GM19467 (cell line): ENCODE results near the gene MAPK1.
"Not testable (repeated sequence)": the region's sequence is repeated elsewhere in the genome, so short reads cannot be mapped to it uniquely, and the experiment has no call there.

Experiments used
- ATAC-seq: cut with Tn5 transposase; IDR thresholded peaks from one replicate; pipeline ENCODE4 v1.9.1; 2021; ENCODE audit warnings: mild to moderate bottlenecking, moderate library complexity; ENCODE audit not compliant: unreplicated experiment

Gene MAPK1

GRCh38 chr22:21793716-21794115 is 73.7 kb downstream of the MAPK1 start:
- not testable (repeated sequence) for ATAC-seq

GRCh38 chr22:21791635-21792625 is 75.5 kb downstream of the MAPK1 start:
- no peak for ATAC-seq

- ATAC-seq = not testable (repeated sequence)
Observed at GRCh38 chr22:21790849-21791610, 76.4 kb downstream of the MAPK1 start.

GRCh38 chr22:21790359-21790758 is 77.1 kb downstream of the MAPK1 start:
- no peak for ATAC-seq

- not testable (repeated sequence) for ATAC-seq
Observed at GRCh38 chr22:21787565-21787964, 79.9 kb downstream of the MAPK1 start.

GRCh38 chr22:21780259-21780658 is 87.2 kb downstream of the MAPK1 start:
- ATAC-seq = no peak

- no peak for ATAC-seq
Observed at GRCh38 chr22:21779444-21779843, 88.0 kb downstream of the MAPK1 start.

- ATAC-seq = no peak
Observed at GRCh38 chr22:21778705-21779363, 88.6 kb downstream of the MAPK1 start.

GRCh38 chr22:21771631-21771976 is 95.8 kb downstream of the MAPK1 start:
- ATAC-seq = no peak

GRCh38 chr22:21768435-21768834 is 99.0 kb downstream of the MAPK1 start:
- no peak for ATAC-seq

GRCh38 chr22:21766691-21767462 is 100.6 kb downstream of the MAPK1 start:
- ATAC-seq = peak; percentile 58

GRCh38 chr22:21765909-21766529 is 101.4 kb downstream of the MAPK1 start:
- no peak for ATAC-seq

GRCh38 chr22:21764038-21764804 is 103.2 kb downstream of the MAPK1 start:
- ATAC-seq = no peak

GRCh38 chr22:21762712-21763581 is 104.5 kb downstream of the MAPK1 start:
- ATAC-seq = no peak

- no peak for ATAC-seq
Observed at GRCh38 chr22:21761994-21762680, 105.3 kb downstream of the MAPK1 start.

- no peak for ATAC-seq
Observed at GRCh38 chr22:21761086-21761485, 106.4 kb downstream of the MAPK1 start.

- ATAC-seq = no peak
Observed at GRCh38 chr22:21760640-21761039, 106.8 kb downstream of the MAPK1 start.
